ENCODE measurements around the gene KDM4B. TPM values are rescaled to one million over a fixed set of nuclear protein-coding genes. Genes with fewer than 3 reads are reported as not detected.

The KDM4B gene
- total and polyA plus RNA-seq, 4 experiments from 2014 or later: 3.2 to 50.4 (median 29.9) TPM

GRCh38 chr19:5172859-5173630 lies 204.1 kb downstream of the KDM4B start:
- peaks cover 2 to 3% of the 10 kb centered on the region in 2 donors for H3K27me3 Mint-ChIP-seq
- ChIA-PET POLR2A (ENCODE audit: partially characterized antibody) (no interaction called here), CTCF (ENCODE audit: partially characterized antibody) (no interaction called here)
- intact Hi-C loops (cut with micrococcal nuclease): no loop called here
- no peaks in the 10 kb centered on the region for H3K36me3 ChIP-seq (ENCODE audit: insufficient read depth, low read length)
- no peaks in the 10 kb centered on the region for H3K27me3 ChIP-seq (ENCODE audit: insufficient read depth, low read length)
- no peaks in the 10 kb centered on the region for H3K4me1 ChIP-seq (ENCODE audit: insufficient read depth, low read length)
- H3K9me3 ChIP-seq (ENCODE audit: control insufficient read depth in 1 of 2, low read length in 2 of 2): no peaks in the 10 kb centered on the region
- H3K4me1 Mint-ChIP-seq: peaks cover 0 to 3% (median 2%) of the 10 kb centered on the region in 4 donors
- DNase-seq: no peak
- no peak overlapping the region for H3K4me3 ChIP-seq (ENCODE audit: low read length in 2 of 2)
- no peak overlapping the region for H3K4me3 Mint-ChIP-seq
- no peaks in the 10 kb centered on the region for H3K36me3 Mint-ChIP-seq
- H3K27ac Mint-ChIP-seq: no peak overlapping the region
- H3K27ac ChIP-seq (ENCODE audit: low read depth, low read length): no peak overlapping the region
- peaks cover 0 to 6% (median 0%) of the 10 kb centered on the region in 8 donors for H3K9me3 Mint-ChIP-seq

DNA sequence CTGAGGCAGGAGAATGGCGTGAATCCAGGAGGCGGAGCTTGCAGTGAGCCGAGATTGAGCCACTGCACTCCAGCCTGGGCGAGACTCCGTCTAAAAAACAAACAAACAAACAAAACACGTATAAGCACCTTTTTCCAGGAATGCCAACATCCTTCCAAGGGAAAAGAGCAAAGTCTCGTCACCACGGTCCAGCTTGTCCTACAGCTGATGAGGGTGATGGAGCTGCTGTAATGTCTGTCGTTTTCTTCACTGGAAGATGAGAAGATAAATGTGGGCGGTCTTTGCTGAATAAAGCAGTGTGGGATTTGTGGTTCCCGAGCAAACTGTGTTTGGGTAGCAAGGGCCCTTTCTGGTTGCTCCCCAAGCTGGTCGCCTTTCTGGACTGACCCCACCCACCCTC lies 205.1 kb downstream of the KDM4B start:
- Histone ChIP-seq H3K36me3 (ENCODE audit: insufficient read depth, low read length) (no peaks in the 10 kb centered on the region), H3K9me3 (ENCODE audit: control insufficient read depth in 1 of 2, low read length in 2 of 2) (no peaks in the 10 kb centered on the region), H3K4me3 (ENCODE audit: low read length in 2 of 2) (no peak overlapping the region), H3K27ac (ENCODE audit: low read depth, low read length) (no peak overlapping the region), H3K27me3 (ENCODE audit: insufficient read depth, low read length) (no peaks in the 10 kb centered on the region), H3K4me1 (ENCODE audit: insufficient read depth, low read length) (no peaks in the 10 kb centered on the region)
- no peak overlapping the region for H3K4me3 Mint-ChIP-seq
- H3K36me3 Mint-ChIP-seq: no peaks in the 10 kb centered on the region
- H3K4me1 Mint-ChIP-seq: peaks cover 0 to 3% (median 2%) of the 10 kb centered on the region in 4 donors
- intact Hi-C loops (cut with micrococcal nuclease): no loop called here
- no peak for DNase-seq
- CTCF ChIA-PET (ENCODE audit: partially characterized antibody): no interaction called here
- POLR2A ChIA-PET (ENCODE audit: partially characterized antibody): no interaction called here
- H3K27ac Mint-ChIP-seq: no peak overlapping the region
- peaks cover 0 to 5% (median 0%) of the 10 kb centered on the region in 8 donors for H3K9me3 Mint-ChIP-seq
- H3K27me3 Mint-ChIP-seq: peaks cover 2 to 3% of the 10 kb centered on the region in 2 donors

- Mint-ChIP-seq H3K27me3 (peaks cover 2 to 7% of the 10 kb centered on the region in 2 donors), H3K4me3 (no peak overlapping the region), H3K27ac (no peak overlapping the region), H3K4me1 (no peaks in the 10 kb centered on the region), H3K9me3 (peaks cover 0 to 1% (median 0%) of the 10 kb centered on the region in 8 donors), H3K36me3 (no peaks in the 10 kb centered on the region)
- intact Hi-C loops (cut with micrococcal nuclease): no loop called here
- H3K4me3 ChIP-seq (ENCODE audit: low read length in 2 of 2): no peak overlapping the region
- no peak overlapping the region for H3K27ac ChIP-seq (ENCODE audit: low read depth, low read length)
- ChIA-PET POLR2A (ENCODE audit: partially characterized antibody) (no interaction called here), CTCF (ENCODE audit: partially characterized antibody) (no interaction called here)
- no peaks in the 10 kb centered on the region for H3K36me3 ChIP-seq (ENCODE audit: insufficient read depth, low read length)
- no peak for DNase-seq
- H3K9me3 ChIP-seq (ENCODE audit: control insufficient read depth in 1 of 2, low read length in 2 of 2): no peaks in the 10 kb centered on the region
- no peaks in the 10 kb centered on the region for H3K4me1 ChIP-seq (ENCODE audit: insufficient read depth, low read length)
- H3K27me3 ChIP-seq (ENCODE audit: insufficient read depth, low read length): no peaks in the 10 kb centered on the region
Measured at GRCh38 chr19:5177745-5178450, 209.0 kb downstream of the KDM4B start.

DNA sequence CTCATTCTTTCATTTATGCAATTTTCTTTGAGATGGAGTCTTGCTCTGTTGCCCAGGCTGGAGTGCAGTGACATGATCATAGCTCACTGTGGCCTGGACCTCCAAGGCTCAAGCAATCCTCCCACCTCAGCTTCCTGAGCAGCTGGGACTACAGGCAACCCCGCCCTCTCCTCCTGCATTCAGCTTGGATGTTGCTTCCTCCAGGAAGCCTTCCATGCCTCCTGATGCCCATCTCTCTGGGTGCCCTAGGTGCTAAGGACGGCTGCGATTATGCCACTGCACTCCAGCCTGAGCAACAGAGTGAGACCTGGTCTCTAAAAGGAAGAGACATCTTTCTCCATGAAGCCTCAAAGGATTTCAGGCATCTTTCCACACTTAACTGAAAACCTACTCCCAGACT lies 209.9 kb downstream of the KDM4B start:
- ChIA-PET POLR2A (ENCODE audit: partially characterized antibody) (no interaction called here), CTCF (ENCODE audit: partially characterized antibody) (interaction anchor here (1.5 kb wide), 1 partner anchor 9 kb away, joined by 4 read pairs; no protein-coding TSS in a partner anchor)
- no peaks in the 10 kb centered on the region for H3K36me3 Mint-ChIP-seq
- H3K27me3 ChIP-seq (ENCODE audit: insufficient read depth, low read length): no peaks in the 10 kb centered on the region
- H3K4me1 ChIP-seq (ENCODE audit: insufficient read depth, low read length): no peaks in the 10 kb centered on the region
- H3K9me3 Mint-ChIP-seq: peaks cover 0 to 1% (median 0%) of the 10 kb centered on the region in 8 donors
- no peak for DNase-seq
- H3K27me3 Mint-ChIP-seq: peaks cover 2 to 7% of the 10 kb centered on the region in 2 donors
- intact Hi-C loops (cut with micrococcal nuclease): no loop called here
- H3K4me3 Mint-ChIP-seq: no peak overlapping the region
- H3K27ac ChIP-seq (ENCODE audit: low read depth, low read length): no peak overlapping the region
- H3K9me3 ChIP-seq (ENCODE audit: control insufficient read depth in 1 of 2, low read length in 2 of 2): no peaks in the 10 kb centered on the region
- H3K4me1 Mint-ChIP-seq: no peaks in the 10 kb centered on the region
- H3K4me3 ChIP-seq (ENCODE audit: low read length in 2 of 2): no peak overlapping the region
- peak overlapping the region in 1 of 7 donors; percentile 50 for H3K27ac Mint-ChIP-seq
- H3K36me3 ChIP-seq (ENCODE audit: insufficient read depth, low read length): no peaks in the 10 kb centered on the region

DNA sequence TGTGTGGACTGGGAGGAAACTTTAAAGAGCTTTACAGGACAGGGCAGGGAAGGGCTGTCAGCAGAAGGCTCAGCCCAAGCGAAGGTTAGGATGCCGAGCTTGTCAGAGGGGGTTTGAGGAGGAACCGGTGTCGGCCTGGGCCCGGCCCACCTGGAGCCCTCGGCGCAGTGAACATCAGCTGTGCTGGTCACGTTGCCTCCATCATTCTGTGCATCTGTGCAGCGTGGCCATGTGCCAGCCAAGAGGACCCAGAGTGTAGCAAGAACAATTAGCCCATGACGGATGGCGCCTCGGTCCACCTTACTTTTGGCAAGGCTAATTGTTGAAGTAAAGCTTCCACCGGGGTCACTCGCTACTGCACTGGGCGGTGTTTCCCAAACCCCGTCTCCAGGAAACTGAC lies 210.3 kb downstream of the KDM4B start:
- no peaks in the 10 kb centered on the region for H3K9me3 ChIP-seq (ENCODE audit: control insufficient read depth in 1 of 2, low read length in 2 of 2)
- CTCF ChIA-PET (ENCODE audit: partially characterized antibody): interaction anchor here (1.5 kb wide), 1 partner anchor 9 kb away, joined by 4 read pairs; no protein-coding TSS in a partner anchor
- Mint-ChIP-seq H3K27me3 (peaks cover 2 to 7% of the 10 kb centered on the region in 2 donors), H3K27ac (no peak overlapping the region), H3K4me1 (no peaks in the 10 kb centered on the region), H3K36me3 (no peaks in the 10 kb centered on the region), H3K4me3 (no peak overlapping the region), H3K9me3 (peaks cover 0 to 1% (median 0%) of the 10 kb centered on the region in 8 donors)
- POLR2A ChIA-PET (ENCODE audit: partially characterized antibody): no interaction called here
- no peaks in the 10 kb centered on the region for H3K27me3 ChIP-seq (ENCODE audit: insufficient read depth, low read length)
- no peak overlapping the region for H3K27ac ChIP-seq (ENCODE audit: low read depth, low read length)
- DNase-seq: no peak
- H3K4me3 ChIP-seq (ENCODE audit: low read length in 2 of 2): no peak overlapping the region
- no peaks in the 10 kb centered on the region for H3K36me3 ChIP-seq (ENCODE audit: insufficient read depth, low read length)
- intact Hi-C loops (cut with micrococcal nuclease): no loop called here
- H3K4me1 ChIP-seq (ENCODE audit: insufficient read depth, low read length): no peaks in the 10 kb centered on the region

DNA sequence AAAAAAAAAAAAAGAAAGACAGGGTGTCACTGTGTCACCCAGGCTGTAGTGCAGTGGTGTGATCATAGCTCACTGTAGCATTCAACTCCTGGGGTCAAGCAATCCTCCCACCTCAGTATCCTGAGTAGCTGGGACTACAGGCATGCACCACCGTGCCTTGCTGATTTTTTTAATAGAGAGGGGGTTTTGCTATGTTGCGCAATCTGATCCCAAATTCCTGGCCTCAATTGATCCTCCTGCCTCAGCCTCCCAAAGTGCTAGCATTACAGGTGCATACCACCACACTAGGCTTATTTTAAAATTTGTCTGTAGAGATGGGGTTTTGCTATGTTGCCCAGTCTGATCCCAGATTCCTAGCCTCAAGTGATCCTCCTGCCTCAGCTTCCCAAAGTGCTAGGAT lies 212.4 kb downstream of the KDM4B start:
- no peaks in the 10 kb centered on the region for H3K4me1 Mint-ChIP-seq
- Histone ChIP-seq H3K27me3 (ENCODE audit: insufficient read depth, low read length) (no peaks in the 10 kb centered on the region), H3K27ac (ENCODE audit: low read depth, low read length) (no peak overlapping the region), H3K4me1 (ENCODE audit: insufficient read depth, low read length) (no peaks in the 10 kb centered on the region), H3K4me3 (ENCODE audit: low read length in 2 of 2) (no peak overlapping the region), H3K36me3 (ENCODE audit: insufficient read depth, low read length) (no peaks in the 10 kb centered on the region), H3K9me3 (ENCODE audit: control insufficient read depth in 1 of 2, low read length in 2 of 2) (no peaks in the 10 kb centered on the region)
- H3K27ac Mint-ChIP-seq: no peak overlapping the region
- H3K4me3 Mint-ChIP-seq: no peak overlapping the region
- POLR2A ChIA-PET (ENCODE audit: partially characterized antibody): no interaction called here
- H3K36me3 Mint-ChIP-seq: no peaks in the 10 kb centered on the region
- CTCF ChIA-PET (ENCODE audit: partially characterized antibody): no interaction called here
- intact Hi-C loops (cut with micrococcal nuclease): no loop called here
- no peaks in the 10 kb centered on the region for H3K9me3 Mint-ChIP-seq
- DNase-seq: no peak
- H3K27me3 Mint-ChIP-seq: peaks cover 2 to 6% of the 10 kb centered on the region in 2 donors

- no peaks in the 10 kb centered on the region for H3K4me1 Mint-ChIP-seq
- Histone ChIP-seq H3K9me3 (ENCODE audit: control insufficient read depth in 1 of 2, low read length in 2 of 2) (no peaks in the 10 kb centered on the region), H3K27ac (ENCODE audit: low read depth, low read length) (no peak overlapping the region), H3K4me1 (ENCODE audit: insufficient read depth, low read length) (no peaks in the 10 kb centered on the region), H3K27me3 (ENCODE audit: insufficient read depth, low read length) (no peaks in the 10 kb centered on the region), H3K36me3 (ENCODE audit: insufficient read depth, low read length) (no peaks in the 10 kb centered on the region), H3K4me3 (ENCODE audit: low read length in 2 of 2) (no peak overlapping the region)
- intact Hi-C loops (cut with micrococcal nuclease): no loop called here
- H3K27me3 Mint-ChIP-seq: peaks cover 0 to 5% of the 10 kb centered on the region in 2 donors
- H3K27ac Mint-ChIP-seq: no peak overlapping the region
- DNase-seq: no peak
- H3K4me3 Mint-ChIP-seq: no peak overlapping the region
- H3K9me3 Mint-ChIP-seq: no peaks in the 10 kb centered on the region
- no peaks in the 10 kb centered on the region for H3K36me3 Mint-ChIP-seq
- ChIA-PET CTCF (ENCODE audit: partially characterized antibody) (no interaction called here), POLR2A (ENCODE audit: partially characterized antibody) (no interaction called here)
Measured at GRCh38 chr19:5182751-5183150, 213.8 kb downstream of the KDM4B start.

All from CD4-positive, alpha-beta memory T cell (primary cell).